Measurements from ENCODE around the gene JAK1. TPM values are rescaled to one million over a fixed set of nuclear protein-coding genes. Genes with fewer than 3 reads are reported as not detected.

JAK1 gene
- total RNA-seq, 1 donor from 2014 or later = 65.1 TPM

DNA sequence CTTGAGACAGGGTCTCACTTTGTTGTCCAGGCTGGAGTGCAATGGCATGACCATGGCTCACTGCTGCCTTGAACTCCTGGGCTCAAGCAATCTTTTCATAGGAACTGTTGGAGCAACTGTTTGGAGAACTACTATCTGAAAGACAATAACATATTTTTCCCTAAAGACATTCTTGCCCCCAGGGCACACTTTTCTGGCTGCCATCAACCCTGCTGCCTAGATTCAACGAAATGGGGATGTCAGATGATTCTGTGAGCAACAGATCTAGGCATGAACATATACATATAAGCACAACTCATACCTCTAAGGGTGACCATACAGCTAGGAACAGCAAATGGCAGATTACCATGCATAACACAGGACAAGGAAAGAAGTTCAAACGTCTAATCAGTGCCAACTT lies 27.4 kb downstream of the JAK1 start:
- Mint-ChIP-seq H3K36me3 (no peaks in the 10 kb centered on the region), H3K4me3 (no peak overlapping the region), H3K4me1 (no peaks in the 10 kb centered on the region), H3K27ac (no peak overlapping the region), H3K27me3 (ENCODE audit: low read depth) (no peaks in the 10 kb centered on the region), H3K9me3 (peaks cover 5% of the 10 kb centered on the region)
- TF ChIP-seq, protein P1, sequence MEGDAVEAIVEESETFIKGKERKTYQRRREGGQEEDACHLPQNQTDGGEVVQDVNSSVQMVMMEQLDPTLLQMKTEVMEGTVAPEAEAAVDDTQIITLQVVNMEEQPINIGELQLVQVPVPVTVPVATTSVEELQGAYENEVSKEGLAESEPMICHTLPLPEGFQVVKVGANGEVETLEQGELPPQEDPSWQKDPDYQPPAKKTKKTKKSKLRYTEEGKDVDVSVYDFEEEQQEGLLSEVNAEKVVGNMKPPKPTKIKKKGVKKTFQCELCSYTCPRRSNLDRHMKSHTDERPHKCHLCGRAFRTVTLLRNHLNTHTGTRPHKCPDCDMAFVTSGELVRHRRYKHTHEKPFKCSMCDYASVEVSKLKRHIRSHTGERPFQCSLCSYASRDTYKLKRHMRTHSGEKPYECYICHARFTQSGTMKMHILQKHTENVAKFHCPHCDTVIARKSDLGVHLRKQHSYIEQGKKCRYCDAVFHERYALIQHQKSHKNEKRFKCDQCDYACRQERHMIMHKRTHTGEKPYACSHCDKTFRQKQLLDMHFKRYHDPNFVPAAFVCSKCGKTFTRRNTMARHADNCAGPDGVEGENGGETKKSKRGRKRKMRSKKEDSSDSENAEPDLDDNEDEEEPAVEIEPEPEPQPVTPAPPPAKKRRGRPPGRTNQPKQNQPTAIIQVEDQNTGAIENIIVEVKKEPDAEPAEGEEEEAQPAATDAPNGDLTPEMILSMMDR (IDR thresholded peaks at IDR 0.05; ENCODE audit: unreplicated experiment) = no peak
- no peak for DNase-seq (ENCODE audit: low spot score in 2 of 2, unreplicated experiment in 2 of 2)

DNA sequence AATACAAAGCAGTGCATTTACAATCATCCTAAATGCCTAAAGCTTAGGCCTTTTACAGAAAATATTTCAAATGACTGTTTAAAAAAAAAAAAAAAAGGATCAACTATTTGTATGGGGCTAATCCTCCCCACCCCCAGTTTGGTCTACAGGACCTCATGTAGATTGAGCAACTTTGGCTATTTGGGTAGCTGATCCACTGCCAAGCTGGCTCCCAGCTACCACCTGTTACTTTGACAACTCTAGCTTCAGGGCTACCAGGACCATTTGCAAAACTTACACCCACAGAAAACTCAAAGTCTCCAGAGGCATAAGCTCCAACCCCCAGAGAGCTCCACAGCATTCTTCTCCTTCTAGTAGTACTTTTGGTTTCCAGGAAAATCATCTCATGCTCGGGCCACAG lies 29.4 kb downstream of the JAK1 start:
- no peak overlapping the region for H3K4me3 Mint-ChIP-seq
- DNase-seq (ENCODE audit: low spot score in 2 of 2, unreplicated experiment in 2 of 2) = no peak
- no peak overlapping the region for H3K27ac Mint-ChIP-seq
- peaks cover 5% of the 10 kb centered on the region for H3K9me3 Mint-ChIP-seq
- H3K27me3 Mint-ChIP-seq (ENCODE audit: low read depth) = no peaks in the 10 kb centered on the region
- TF ChIP-seq, protein P1 (IDR thresholded peaks at IDR 0.05; ENCODE audit: unreplicated experiment) = no peak
- H3K4me1 Mint-ChIP-seq = peaks cover 5% of the 10 kb centered on the region
- no peaks in the 10 kb centered on the region for H3K36me3 Mint-ChIP-seq

DNA sequence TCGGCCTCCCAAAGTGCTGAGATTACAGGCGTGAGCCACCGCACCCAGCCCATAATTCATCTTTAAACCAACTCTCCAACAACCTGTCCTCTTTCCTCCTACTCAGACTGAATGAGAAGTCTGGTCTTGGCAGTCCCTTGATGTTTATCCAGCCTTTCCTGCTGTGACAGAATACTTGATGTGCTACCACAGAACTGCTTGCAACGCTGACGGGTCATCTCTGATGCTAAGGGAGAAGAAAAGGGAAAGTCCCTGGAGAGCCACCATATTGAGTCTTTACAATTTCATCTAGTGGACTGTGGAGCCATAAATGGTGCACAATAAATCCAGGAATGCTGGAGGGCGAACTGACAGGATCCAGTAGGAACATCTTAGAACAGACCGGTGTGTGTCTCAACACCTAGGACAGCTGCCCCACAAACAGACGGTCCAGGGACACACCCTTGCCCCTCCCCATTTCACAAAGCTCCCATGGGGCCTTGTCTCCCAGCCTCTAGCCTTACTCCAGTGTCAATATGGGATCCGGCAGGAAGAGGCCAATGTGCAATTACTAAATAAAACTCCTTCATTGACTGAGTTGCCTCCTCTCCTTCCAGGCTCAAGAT lies 30.7 kb downstream of the JAK1 start:
- no peak overlapping the region for H3K4me3 Mint-ChIP-seq
- H3K4me1 Mint-ChIP-seq = peaks cover 5% of the 10 kb centered on the region
- TF ChIP-seq, protein P1 (IDR thresholded peaks at IDR 0.05; ENCODE audit: unreplicated experiment) = no peak
- DNase-seq (ENCODE audit: low spot score in 2 of 2, unreplicated experiment in 2 of 2) = no peak
- H3K27ac Mint-ChIP-seq = no peak overlapping the region
- H3K27me3 Mint-ChIP-seq (ENCODE audit: low read depth) = no peaks in the 10 kb centered on the region
- peaks cover 5% of the 10 kb centered on the region for H3K9me3 Mint-ChIP-seq
- peaks cover 4% of the 10 kb centered on the region for H3K36me3 Mint-ChIP-seq

DNA sequence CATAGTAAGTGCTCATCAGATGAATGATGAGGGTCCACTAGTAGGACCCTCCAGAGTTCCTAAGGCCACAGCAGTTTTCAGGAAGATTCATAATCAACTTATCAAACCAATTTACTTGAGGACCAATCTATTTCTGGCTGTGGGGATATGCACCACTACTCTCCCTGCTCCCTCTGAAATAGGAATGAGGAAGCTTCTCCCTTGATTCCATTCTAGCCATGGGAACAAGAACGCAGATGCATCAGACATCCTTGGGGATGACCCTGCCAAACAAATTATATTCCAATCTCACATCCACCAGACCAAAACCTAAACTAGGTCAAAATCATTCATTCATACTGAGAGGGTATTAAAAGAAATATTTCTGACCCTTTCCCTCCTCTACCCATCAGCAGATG lies 31.5 kb downstream of the JAK1 start:
- Mint-ChIP-seq H3K27me3 (ENCODE audit: low read depth) (no peaks in the 10 kb centered on the region), H3K27ac (no peak overlapping the region), H3K36me3 (peaks cover 8% of the 10 kb centered on the region), H3K4me3 (no peak overlapping the region), H3K4me1 (peaks cover 5% of the 10 kb centered on the region), H3K9me3 (peaks cover 9% of the 10 kb centered on the region)
- TF ChIP-seq, protein P1 (IDR thresholded peaks at IDR 0.05; ENCODE audit: unreplicated experiment) = no peak
- DNase-seq (ENCODE audit: low spot score in 2 of 2, unreplicated experiment in 2 of 2) = no peak

DNA sequence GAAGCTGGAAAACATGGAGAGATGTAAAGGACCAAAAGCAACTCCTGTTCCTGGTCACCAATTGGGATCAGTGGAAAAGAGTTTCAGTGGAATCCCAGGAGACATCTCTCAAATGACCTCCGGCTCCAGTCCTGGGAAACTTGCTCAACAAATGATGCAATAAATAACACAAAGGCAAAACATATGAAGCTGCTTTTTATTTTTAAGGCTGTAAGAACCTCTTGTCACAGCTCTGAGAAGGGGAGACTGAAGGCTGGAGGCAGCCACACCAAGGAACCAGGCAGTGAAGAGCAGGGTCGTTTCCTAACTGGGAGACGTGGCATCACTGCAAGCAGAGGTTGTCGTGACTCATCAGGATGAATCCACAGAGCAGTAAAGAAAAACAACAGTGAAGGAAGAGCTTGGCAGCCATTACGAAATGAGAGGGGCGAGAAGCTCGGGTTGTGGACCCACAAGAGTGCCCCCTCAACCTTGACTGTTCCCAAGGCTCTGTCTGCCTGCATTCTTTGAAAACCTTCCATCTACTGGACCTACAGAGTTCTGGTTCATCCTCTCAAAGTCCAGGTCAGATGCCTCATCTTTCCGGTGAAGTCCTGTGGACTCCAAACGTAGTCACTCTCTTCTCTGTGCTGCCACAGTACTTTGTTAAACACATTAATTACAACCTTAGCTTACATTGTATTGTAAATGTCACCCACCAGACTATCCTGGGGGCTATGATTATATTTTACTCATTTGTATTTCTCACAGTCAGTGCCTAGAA lies 32.1 kb downstream of the JAK1 start:
- H3K9me3 Mint-ChIP-seq = peaks cover 14% of the 10 kb centered on the region
- H3K27ac Mint-ChIP-seq = no peak overlapping the region
- H3K4me1 Mint-ChIP-seq = peaks cover 5% of the 10 kb centered on the region
- no peak overlapping the region for H3K4me3 Mint-ChIP-seq
- H3K27me3 Mint-ChIP-seq (ENCODE audit: low read depth) = no peaks in the 10 kb centered on the region
- TF ChIP-seq, protein P1 (IDR thresholded peaks at IDR 0.05; ENCODE audit: unreplicated experiment) = no peak
- DNase-seq (ENCODE audit: low spot score in 2 of 2, unreplicated experiment in 2 of 2) = no peak
- peaks cover 10% of the 10 kb centered on the region for H3K36me3 Mint-ChIP-seq
